ENCODE measurements around the gene C10orf143.

C10orf143 gene

DNA sequence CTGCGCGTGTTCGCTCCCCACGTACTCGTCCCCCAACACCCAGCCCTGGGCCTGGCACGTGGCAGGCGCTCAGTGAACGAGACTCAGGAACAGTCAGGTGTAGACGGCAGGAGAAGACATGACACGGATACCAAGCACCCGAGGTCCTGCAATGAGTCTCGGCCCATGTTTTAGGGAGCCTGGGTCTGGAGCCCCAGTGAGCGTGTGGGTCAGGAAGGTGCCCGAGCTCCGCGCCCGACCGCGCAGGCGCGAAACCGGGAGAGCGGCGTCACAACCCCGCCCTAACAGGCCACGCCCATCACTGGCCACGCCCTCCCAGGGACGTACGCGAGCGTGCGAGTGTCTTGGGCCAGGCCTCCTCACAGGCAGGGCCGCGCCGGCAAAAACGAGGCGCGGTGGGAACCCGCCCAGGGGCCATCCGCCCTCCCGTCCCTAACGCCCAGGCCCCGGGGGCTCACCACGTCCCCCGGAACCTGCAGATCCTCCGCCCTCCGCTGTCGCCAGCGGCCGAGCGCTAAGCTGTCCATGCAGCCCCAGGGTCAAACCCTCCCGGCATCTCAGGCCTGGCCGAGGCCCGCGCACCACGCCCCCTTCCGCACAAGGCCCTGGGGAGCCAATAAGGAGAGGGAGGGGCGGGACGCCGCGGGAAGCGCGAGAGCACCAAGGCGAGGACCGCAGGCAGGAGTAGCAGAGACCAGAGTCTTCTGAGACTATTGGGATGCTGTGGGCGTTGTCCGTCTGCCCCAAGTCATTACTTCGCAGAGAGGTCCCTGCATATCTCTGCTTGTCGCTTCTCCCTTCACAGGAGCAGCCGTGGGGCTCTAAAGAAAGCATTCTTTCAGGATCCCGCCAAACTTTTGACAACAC lies at the start of gene C10orf143:
Gene C10orf143 (minus strand): TSS at position 585 of the 867 bp plus-strand sequence. CDS start 58 bp downstream, at position 527.
- TF ChIP-seq, protein P1, sequence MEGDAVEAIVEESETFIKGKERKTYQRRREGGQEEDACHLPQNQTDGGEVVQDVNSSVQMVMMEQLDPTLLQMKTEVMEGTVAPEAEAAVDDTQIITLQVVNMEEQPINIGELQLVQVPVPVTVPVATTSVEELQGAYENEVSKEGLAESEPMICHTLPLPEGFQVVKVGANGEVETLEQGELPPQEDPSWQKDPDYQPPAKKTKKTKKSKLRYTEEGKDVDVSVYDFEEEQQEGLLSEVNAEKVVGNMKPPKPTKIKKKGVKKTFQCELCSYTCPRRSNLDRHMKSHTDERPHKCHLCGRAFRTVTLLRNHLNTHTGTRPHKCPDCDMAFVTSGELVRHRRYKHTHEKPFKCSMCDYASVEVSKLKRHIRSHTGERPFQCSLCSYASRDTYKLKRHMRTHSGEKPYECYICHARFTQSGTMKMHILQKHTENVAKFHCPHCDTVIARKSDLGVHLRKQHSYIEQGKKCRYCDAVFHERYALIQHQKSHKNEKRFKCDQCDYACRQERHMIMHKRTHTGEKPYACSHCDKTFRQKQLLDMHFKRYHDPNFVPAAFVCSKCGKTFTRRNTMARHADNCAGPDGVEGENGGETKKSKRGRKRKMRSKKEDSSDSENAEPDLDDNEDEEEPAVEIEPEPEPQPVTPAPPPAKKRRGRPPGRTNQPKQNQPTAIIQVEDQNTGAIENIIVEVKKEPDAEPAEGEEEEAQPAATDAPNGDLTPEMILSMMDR (IDR thresholded peaks at IDR 0.05), result no peak

DNA sequence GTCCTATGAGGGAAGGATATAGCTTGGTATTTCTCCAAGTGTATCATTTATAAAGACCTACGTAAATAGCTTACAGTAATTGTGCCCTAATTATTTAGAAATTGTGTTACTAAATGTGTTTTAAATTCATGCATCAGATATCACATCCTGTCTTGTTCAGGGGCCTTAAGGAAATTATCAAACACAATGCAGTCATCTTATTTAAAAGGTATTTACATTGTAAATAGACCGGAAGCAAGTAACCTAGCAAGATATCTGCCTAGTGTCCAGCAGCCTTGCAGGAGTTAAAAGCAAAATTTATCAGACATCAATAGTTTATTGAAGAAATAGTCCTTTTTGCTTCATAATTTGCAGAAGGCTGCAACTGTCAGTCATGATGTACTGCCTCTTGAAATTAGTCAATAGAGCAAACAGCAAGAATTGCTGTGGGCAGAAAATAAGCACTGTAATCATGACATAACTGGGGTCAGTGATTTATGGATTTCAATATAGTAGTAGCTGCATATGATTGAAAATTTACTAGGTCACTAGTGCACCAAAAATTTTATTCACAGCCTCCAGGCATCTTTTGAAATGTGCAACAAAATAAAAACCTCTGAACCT lies 48.7 kb upstream of the C10orf143 start:
- TF ChIP-seq, protein P1 (IDR thresholded peaks at IDR 0.05), result no peak

DNA sequence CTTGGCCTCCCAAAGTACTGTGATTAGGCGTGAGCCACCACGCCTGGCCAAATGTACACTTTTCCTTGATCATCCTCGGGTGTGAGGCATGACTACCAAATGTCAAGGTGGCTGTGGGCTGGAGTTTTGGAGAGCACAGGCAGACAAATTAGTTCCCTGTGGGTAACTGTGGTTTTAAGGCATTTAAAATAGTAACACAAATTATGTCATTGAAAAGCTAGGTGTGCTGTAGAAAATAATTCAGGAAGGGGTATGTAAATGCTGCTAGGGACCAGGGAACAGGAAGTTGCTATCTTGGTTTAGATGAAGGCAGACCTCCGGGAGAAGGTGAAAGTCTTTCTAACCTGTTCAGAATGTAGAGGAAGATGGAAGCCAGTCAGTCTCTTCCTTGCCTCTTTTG lies 35.4 kb upstream of the C10orf143 start:
- TF ChIP-seq, protein P1 (IDR thresholded peaks at IDR 0.05), result no peak

DNA sequence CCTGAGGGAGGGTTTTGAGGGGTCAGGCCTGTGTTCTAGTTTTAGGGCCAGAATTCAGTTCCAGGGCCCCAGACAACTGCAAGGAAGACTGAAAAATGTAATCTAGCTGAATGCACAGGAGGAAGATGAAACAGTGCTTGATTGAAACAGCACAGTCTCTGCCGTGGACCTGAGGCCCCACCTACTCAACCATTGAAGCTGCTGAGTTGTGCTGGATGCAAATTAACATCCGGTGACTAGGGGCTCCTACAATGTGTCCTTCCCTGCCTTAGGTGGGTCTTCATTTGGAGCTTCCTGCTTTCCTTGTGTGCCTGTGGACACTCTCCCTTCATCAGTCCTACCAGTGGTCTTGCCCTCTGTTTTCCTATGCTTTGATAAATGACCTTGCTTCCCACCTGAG lies 31.2 kb upstream of the C10orf143 start:
- TF ChIP-seq, protein P1 (IDR thresholded peaks at IDR 0.05), result no peak

DNA sequence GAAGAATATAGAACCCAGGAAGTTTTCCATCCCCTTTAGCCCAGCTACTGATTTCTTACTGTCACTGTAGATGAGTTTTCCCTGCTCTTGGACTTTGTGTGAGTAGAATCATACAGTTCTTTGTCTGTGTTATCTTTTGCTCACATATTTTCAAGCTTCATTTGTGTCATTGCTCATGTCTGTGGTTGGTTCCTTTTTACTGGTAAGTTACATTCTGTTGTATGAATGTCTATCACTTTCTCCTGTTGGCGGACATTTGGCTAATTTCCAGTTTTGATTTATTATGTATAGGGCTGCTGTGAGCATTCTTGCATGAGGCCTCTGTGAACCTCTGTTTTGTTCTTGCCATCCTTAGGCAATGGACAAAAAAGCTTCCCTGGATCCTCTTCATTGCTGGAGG lies 30.8 kb upstream of the C10orf143 start:
- TF ChIP-seq, protein P1 (IDR thresholded peaks at IDR 0.05), result no peak

DNA sequence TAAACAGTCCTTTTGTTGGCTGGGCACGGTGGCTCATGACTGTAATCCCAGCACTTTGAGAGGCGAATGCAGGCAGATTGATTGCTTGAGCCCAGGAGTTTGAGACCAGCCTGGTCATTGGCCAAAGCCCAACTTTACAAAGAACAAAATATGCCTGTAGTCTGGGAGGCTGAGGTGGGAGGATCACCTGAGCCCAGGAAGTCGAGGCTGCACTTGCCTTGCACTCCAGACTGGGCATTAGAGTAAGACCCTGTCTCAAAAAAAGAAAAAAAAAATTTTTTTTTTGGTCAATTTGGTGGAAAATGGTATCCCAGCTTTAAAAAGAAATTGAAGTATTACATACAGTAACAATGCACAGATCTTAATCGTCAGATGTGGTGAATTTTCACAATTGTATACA lies 30.4 kb upstream of the C10orf143 start:
- TF ChIP-seq, protein P1 (IDR thresholded peaks at IDR 0.05), result no peak

DNA sequence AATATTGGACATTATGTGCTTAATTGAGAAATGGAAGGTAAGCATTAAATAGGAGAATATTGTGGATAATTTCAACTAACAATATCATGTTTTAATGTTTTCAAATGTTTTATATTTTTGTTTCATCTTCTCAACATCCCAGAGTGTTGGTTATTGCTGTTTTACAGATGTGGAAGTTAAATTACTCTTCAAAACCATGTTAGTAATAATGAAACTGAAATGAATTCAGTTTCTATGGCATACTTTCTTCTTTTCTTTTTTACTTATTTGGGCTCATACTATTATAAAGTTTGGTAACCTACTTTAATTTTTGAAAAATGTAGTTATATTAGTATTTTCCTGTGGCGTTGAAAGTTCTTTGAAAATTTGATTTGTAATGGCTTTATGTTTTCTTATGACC lies 29.8 kb upstream of the C10orf143 start:
- TF ChIP-seq, protein P1 (IDR thresholded peaks at IDR 0.05), result no peak

Data from LNCAP (cell line).